PFSK-1 (cell line): ENCODE results near the gene PRIMA1.

Experiments used
- POLR2AphosphoS5 ChIP-seq: IDR thresholded peaks from 2 replicates; pipeline ENCODE4 v1.6.1; 2012; ENCODE audit warnings: low read depth, mild to moderate bottlenecking, control low read depth, low read length, moderate library complexity
- REST ChIP-seq, 2 experiments: IDR thresholded peaks; 2 replicates each; pipeline versions ENCODE4 v1.6.1 to v1.8.0; 2011 to 2012; ENCODE audit warnings: low read depth in 2 of 2, low read length in 2 of 2, control low read depth in 1 of 2, inconsistent platforms in 1 of 2, mild to moderate bottlenecking in 1 of 2, moderate library complexity in 1 of 2; ENCODE audit not compliant: insufficient read depth in 1 of 2
- TAF1 ChIP-seq: IDR thresholded peaks from 2 replicates; pipeline ENCODE4 v1.6.1; 2012; ENCODE audit warnings: low read length, control low read depth, borderline replicate concordance; ENCODE audit not compliant: insufficient read depth

GRCh38 chr14:93701562-93701961, 86.7 kb downstream of the PRIMA1 start:
- TF ChIP-seq POLR2AphosphoS5, result no peak
- no peak for TF ChIP-seq REST (IDR thresholded peaks at IDR 0.05; ENCODE audit: insufficient read depth in 1 of 2, low read depth in 2 of 2, low read length in 2 of 2)
- no peak for TF ChIP-seq TAF1
